Neural progenitor cell (in vitro differentiated cells): Measurements from ENCODE around the gene POU5F1.

Experiments used
- EZH2phosphoT487 ChIP-seq: fragments of 200-600 bp; sonication (generic); IDR thresholded peaks from 2 replicates; pipeline ENCODE4 v1.6.1; 2017; ENCODE audit warnings: antibody characterized with exemption
- TF ChIP-seq, protein P1 (sequence below): fragments of 200-600 bp; sonication (generic); IDR thresholded peaks from 2 replicates; pipeline ENCODE4 v1.5.1; 2017; ENCODE audit warnings: antibody characterized with exemption, mild to moderate bottlenecking

DNA sequence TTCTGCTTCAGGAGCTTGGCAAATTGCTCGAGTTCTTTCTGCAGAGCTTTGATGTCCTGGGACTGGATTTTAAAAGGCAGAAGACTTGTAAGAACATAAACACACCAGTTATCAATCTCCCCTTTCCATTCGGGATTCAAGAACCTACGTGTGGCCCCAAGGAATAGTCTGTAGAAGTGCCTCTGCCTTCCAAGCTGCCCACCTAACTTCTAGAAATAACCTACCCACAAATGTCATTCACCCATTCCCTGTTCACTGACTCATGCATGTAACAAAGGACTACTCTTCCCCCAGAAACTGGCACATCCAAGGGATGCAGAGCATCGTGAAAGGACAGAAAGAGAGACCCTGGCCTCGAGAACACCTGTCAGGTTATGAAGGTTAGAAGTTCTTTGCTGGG is 4.5 kb downstream of the POU5F1 start:
- TF ChIP-seq, protein P1, sequence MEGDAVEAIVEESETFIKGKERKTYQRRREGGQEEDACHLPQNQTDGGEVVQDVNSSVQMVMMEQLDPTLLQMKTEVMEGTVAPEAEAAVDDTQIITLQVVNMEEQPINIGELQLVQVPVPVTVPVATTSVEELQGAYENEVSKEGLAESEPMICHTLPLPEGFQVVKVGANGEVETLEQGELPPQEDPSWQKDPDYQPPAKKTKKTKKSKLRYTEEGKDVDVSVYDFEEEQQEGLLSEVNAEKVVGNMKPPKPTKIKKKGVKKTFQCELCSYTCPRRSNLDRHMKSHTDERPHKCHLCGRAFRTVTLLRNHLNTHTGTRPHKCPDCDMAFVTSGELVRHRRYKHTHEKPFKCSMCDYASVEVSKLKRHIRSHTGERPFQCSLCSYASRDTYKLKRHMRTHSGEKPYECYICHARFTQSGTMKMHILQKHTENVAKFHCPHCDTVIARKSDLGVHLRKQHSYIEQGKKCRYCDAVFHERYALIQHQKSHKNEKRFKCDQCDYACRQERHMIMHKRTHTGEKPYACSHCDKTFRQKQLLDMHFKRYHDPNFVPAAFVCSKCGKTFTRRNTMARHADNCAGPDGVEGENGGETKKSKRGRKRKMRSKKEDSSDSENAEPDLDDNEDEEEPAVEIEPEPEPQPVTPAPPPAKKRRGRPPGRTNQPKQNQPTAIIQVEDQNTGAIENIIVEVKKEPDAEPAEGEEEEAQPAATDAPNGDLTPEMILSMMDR = no peak
- no peak for TF ChIP-seq EZH2phosphoT487
